GM12891 (cell line): ENCODE results near the gene FOXK2.

Experiments used
- DNase-seq: peaks from one replicate; pipeline ENCODE4 v3.0.0; 2011; ENCODE audit warnings: low spot score; ENCODE audit not compliant: insufficient read length
- FAIRE-seq: peaks from 2 replicates; lab custom pipeline; 2011; peaks lifted over from hg19 to GRCh38; lab: Jason Lieb, UNC
- PAX5 ChIP-seq: IDR thresholded peaks from 2 replicates; pipeline ENCODE4 v1.6.1; 2011; ENCODE audit warnings: low read length, moderate library complexity, mild to moderate bottlenecking; ENCODE audit not compliant: insufficient read depth, severe bottlenecking
- POLR2A ChIP-seq: IDR thresholded peaks from 2 replicates; pipeline ENCODE4 v1.6.1; 2011; ENCODE audit warnings: low read depth, low read length, control low read depth
- POLR2AphosphoS5 ChIP-seq: IDR thresholded peaks from 2 replicates; pipeline ENCODE4 v1.6.1; 2011; ENCODE audit warnings: low read depth, low read length, control low read depth
- POU2F2 ChIP-seq: IDR thresholded peaks from 2 replicates; pipeline ENCODE4 v1.6.1; 2011; ENCODE audit warnings: low read depth, mild to moderate bottlenecking, control low read depth, low read length, moderate library complexity
- SPI1 ChIP-seq: IDR thresholded peaks from 2 replicates; pipeline ENCODE4 v1.6.1; 2011; ENCODE audit warnings: low read depth, low read length, control low read depth
- TAF1 ChIP-seq: IDR thresholded peaks from 2 replicates; pipeline ENCODE4 v1.6.1; 2011; ENCODE audit warnings: low read depth, low read length, control low read depth

Gene FOXK2

DNA sequence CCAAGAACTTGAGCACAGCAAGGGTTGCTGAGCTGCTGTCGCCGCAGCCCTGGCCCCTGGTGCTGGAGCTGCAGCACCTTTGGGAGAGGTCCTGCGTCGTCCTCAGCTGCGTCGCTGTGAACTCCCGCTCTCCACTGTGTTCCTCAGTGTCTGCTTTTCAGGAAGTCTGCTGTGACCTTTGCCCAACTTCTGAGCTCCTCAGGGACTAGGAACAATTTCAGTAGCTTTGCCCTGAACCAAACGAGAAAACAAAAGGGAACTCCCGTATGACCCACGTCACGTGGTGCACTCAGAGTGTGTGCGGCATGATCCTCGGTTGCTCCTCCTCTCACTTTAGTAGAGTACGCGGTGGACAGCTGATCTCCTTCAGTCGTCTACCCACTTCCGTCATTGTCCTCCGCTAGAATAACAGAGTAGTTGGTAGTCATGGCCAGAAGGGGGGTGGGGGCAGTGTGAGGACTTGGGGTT lies 84.5 kb downstream of the FOXK2 start:
- TF ChIP-seq PAX5 (no peak), POLR2A (no peak), TAF1 (no peak), POU2F2 (no peak), SPI1 (no peak), POLR2AphosphoS5 (no peak)
- FAIRE-seq (no peak), DNase-seq (no peak)

DNA sequence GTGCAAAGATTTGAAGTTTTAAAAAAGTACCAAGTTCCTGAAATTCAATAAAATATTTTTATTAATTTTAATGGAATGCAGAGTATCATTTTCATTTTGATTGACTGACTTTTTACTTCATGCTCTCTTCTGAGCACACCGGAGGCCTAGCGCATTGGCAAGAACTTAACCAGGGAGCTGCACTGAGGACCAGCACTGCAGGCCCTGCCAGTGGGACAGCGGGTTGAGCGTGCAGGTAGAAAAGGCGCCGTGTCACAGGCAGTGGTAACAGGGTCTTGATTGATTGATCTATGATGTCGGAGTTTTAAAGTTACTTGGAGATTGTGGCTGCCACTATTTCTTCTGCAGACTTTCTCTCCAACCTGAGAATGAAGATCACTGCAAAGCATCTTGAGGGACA lies 85.0 kb downstream of the FOXK2 start:
- no peak for DNase-seq
- TF ChIP-seq POU2F2 (no peak), PAX5 (no peak), TAF1 (no peak), POLR2AphosphoS5 (no peak), POLR2A (no peak), SPI1 (no peak)
- no peak for FAIRE-seq

DNA sequence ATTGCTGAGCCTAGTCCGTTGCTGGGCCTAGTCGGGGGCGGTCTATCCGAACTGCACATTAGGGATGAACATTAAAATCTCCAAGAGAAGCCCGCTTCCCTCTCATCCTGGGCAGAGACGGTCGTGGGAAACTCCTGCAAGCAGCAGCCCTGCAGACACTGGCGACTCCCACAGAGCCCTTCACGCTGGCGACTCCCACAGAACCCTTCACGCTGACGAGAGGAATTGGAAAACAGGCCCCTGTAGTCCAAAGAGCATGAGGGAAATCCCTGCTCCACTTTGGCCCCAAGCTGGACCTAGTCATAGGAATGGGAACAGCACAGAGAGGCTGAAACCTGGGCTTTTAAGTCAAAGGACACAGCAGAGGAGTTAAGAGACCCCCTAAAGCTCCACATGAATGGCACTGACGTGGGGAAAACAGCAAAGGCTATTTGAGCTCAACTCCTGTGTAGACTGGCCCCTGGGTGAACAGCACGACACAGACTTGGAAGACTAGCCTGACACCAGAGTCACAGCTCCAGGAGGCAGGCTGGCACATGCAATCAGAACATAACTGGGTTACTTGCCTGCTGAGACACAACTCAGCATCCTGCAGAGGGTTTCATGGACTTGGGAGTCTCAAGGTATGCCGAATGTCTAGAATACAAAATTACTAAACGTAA lies 86.5 kb downstream of the FOXK2 start:
- FAIRE-seq (no peak), DNase-seq (no peak)
- TF ChIP-seq PAX5 (no peak), TAF1 (no peak), POLR2AphosphoS5 (no peak), POU2F2 (no peak), SPI1 (no peak), POLR2A (no peak)

DNA sequence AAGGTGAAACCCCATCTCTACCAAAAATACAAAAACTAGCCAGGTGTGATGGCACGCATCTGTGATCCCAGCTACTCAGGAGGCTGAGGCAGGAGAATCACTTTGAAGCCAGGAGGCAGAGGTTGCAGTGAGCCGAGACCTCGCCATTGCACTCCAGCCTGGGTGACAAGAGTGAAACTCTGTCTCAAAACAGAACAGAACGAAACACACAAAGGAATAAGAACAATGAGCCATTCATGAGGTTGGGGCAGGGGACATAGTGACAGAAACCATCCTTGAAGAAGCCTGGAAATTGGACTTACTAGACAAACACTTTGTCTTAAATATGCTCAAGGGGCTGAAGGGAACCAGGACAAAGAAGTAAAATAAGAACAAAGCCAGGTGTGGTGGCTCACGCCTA lies 89.3 kb downstream of the FOXK2 start:
- no peak for FAIRE-seq
- DNase-seq = no peak
- no peak for TF ChIP-seq TAF1
- TF ChIP-seq POLR2AphosphoS5 = no peak
- TF ChIP-seq POU2F2 = no peak
- no peak for TF ChIP-seq PAX5
- no peak for TF ChIP-seq SPI1
- TF ChIP-seq POLR2A = no peak

DNA sequence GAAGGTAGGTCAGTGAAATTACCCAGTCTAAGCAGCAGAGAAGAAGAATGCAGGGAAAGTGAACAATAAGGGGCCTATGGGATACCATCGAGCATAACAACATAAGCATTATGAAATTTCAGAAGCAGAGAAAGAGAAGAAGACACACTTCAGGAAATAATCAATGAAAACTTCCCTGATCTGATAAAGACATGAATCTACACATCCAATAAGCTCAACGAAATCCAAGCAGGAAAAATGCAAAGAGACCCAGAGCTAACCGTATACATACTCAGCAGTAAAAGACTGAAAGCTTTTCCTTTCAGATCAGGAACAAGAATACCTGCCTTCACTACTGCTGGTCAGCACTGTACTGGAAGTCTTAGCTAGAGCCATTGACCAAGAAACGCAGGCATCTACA lies 90.1 kb downstream of the FOXK2 start:
- TF ChIP-seq POLR2A = no peak
- TF ChIP-seq POU2F2 = no peak
- TF ChIP-seq SPI1 = no peak
- no peak for TF ChIP-seq PAX5
- no peak for TF ChIP-seq POLR2AphosphoS5
- no peak for DNase-seq
- FAIRE-seq = no peak

DNA sequence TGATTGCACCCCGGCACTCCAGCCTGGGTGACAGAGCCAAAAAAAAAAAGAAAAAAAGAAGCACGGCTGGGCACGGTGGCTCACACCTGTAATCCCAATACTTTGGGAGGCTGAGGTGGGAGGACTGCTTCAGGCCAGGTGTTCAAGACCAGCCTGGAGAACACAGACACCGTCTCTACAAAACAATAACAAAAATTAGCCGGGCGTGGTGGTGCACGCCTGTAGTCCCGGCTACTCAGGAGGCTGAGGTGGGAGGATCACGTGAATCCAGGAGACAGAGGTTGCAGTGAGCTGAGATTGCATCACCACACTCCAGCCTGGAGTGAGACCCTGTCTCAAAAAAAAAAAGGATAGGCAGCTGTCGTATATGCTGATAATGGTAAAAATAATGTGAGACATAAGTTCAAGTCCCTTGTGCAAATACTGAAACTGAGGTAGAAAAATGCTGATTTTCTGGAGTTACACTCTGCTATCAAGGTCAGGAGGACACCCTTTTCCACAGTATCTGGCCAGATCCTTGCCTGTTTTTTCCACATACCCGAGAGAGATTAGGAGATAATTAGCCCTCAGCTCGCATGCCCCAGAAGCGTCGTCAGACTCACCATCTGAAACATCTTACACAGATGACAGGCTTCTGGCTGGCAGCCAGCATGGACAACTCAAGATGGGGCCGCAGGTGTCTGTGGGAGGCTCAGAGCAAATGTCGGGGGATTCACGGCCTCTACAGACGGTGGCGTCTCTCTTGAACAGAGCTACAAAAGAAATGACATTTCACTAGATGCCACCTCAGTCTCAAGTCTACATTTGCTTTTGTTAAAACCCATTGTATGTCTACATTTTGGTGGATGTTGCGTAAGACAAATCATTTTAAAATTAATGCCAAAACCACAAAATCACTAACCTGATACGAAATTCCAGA lies 91.9 kb downstream of the FOXK2 start:
- DNase-seq (no peak), FAIRE-seq (no peak)
- TF ChIP-seq POLR2AphosphoS5 (no peak), SPI1 (no peak), PAX5 (no peak), POU2F2 (no peak), POLR2A (no peak), TAF1 (no peak)

DNA sequence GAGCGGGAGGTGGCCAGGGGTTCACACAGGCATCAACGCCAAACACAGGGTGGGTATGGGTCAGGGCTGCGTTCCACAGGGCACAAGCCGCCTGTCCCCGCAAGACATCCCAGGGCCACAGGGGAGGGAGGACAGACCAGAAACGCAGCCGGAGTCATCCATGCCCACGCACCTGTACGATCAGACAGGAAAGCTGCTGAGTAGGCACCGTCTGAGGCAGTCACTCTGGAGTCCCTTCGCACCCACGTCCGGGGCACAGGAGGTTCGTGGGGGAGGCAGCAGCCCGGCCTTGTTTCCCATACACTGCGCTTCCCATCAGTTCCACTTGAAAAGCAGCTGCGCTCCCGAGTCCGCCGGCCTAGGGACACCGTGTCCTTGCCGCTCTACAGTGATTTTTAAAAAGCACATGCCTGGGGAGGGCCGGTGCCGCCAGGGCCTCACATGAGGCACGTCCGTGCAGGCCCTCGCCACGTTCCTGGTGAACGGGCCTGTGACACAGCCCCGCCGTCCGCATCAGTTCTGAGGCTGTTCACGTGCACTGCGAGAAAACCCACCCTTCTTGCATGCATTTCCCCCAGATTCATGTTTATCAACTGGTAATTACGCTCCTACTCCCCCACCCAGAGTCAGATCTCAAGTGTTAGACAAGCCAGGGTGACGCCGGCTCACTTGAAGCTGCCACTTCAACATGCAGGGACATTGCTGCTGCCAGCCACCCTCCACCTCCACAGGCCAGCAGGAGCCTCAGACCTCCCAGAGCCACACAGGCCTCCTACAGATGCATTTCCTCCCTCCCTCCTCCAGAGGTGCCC lies 94.0 kb downstream of the FOXK2 start:
- no peak for DNase-seq
- 0 out of 2 replicates have a peak, but pooled peaks have one; percentile 25 for TF ChIP-seq POLR2A
- no peak for TF ChIP-seq POU2F2
- TF ChIP-seq POLR2AphosphoS5 = 0 out of 2 replicates have a peak, but pooled peaks have one; percentile 33

DNA sequence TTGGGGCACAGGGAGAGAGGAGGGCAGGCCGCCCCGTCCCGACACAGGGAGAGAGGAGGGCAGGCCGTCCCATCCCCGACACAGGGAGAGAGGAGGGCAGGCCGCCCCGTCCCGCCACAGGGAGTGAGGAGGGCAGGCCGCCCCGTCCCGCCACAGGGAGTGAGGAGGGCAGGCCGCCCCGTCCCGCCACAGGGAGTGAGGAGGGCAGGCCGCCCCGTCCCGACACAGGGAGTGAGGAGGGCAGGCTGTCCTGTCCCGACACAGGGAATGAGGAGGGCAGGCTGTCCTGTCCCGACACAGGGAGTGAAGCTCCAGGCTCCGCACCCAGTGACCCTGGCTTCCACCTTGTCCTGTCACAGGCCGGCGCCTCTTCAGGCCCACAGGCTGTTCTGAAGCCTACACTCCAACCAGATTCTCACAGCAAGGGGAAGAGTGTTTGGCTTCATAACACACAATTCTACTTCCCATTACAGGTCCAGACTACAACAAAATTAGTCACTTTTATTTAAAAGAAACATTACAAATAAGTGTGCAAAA lies 94.6 kb downstream of the FOXK2 start:
- TF ChIP-seq POLR2A (no peak), SPI1 (no peak), TAF1 (no peak), PAX5 (no peak), POLR2AphosphoS5 (no peak), POU2F2 (no peak)
- DNase-seq (no peak), FAIRE-seq (no peak)

More for the DNA sequence above, 94.0 kb downstream of the FOXK2 start:
- no peak for FAIRE-seq
